Activated T-cell treated with anti-CD3 and anti-CD28 coated beads, Interleukin-2, amount 50 U/mL, for 4 hours (primary cell): ENCODE results near the gene OR4M1. TPM values are rescaled to one million over a fixed set of nuclear protein-coding genes. Genes with fewer than 3 reads are reported as not detected.
"Not testable (repeated sequence)": the region's sequence is repeated elsewhere in the genome, so short reads cannot be mapped to it uniquely, and the experiment has no call there.

Source experiments
- ATAC-seq, 2 donors: fragments of 200-7000 bp; cut with Tn5 transposase; one replicate each; pipeline ENCODE4 v1.10.0; 2021
- DNase-seq: peaks from one replicate; pipeline ENCODE4 v3.0.0-alpha.2; 2020
- H3K27me3 Mint-ChIP-seq: one replicate; pipeline ENCODE4 v1.8.0; 2021; ENCODE audit warnings: low read depth, mixed read lengths
- H3K36me3 Mint-ChIP-seq: one replicate; pipeline ENCODE4 v1.8.0; 2022; ENCODE audit warnings: mixed read lengths; ENCODE audit not compliant: insufficient read depth
- H3K4me1 Mint-ChIP-seq: one replicate; pipeline ENCODE4 v1.8.0; 2021; ENCODE audit warnings: low read depth, mixed read lengths
- H3K4me3 Mint-ChIP-seq: one replicate; pipeline ENCODE4 v1.8.0; 2021; ENCODE audit warnings: mild to moderate bottlenecking, moderate library complexity, mixed read lengths
- H3K9me3 Mint-ChIP-seq: one replicate; pipeline ENCODE4 v1.8.0; 2021; ENCODE audit warnings: mixed read lengths
- total RNA-seq, 3 donors: library from RNA; stranded (reverse); gene quantifications; one replicate each; pipeline ENCODE4 v1.2.1, GENCODE V29; 2021

The OR4M1 gene, protein sequence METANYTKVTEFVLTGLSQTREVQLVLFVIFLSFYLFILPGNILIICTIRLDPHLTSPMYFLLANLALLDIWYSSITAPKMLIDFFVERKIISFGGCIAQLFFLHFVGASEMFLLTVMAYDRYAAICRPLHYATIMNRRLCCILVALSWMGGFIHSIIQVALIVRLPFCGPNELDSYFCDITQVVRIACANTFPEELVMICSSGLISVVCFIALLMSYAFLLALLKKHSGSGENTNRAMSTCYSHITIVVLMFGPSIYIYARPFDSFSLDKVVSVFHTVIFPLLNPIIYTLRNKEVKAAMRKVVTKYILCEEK
- total RNA-seq: not detected

DNA sequence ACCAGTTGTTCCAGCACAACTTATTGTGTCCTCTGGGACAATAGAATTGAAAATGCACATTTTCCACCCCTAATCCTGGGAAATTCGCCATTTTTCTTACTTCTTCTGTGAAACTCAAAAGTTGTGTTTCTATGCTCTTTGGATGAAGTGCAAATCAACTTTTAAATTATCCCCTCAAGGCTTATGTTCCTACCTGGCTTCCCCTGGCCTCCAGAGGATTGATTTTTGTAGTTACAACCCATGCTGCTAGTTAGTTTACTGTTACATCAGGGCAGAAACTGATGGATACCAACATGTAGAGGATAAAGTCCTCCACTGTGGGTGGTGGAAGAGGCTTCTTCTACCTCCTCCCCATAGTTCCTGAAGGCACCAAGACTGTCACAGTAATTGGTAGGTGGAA, at the start of gene OR4M1:
OR4M1 (plus strand) TSS at position 301 of the 400 bp plus-strand sequence. CDS start 6,819 bp downstream, outside the sequence.
- H3K4me3 Mint-ChIP-seq, ATAC-seq, H3K4me1 Mint-ChIP-seq, H3K27me3 Mint-ChIP-seq, H3K36me3 Mint-ChIP-seq, DNase-seq: not testable (repeated sequence)
- peaks cover 22% of the 10 kb centered on the region for H3K9me3 Mint-ChIP-seq

DNA sequence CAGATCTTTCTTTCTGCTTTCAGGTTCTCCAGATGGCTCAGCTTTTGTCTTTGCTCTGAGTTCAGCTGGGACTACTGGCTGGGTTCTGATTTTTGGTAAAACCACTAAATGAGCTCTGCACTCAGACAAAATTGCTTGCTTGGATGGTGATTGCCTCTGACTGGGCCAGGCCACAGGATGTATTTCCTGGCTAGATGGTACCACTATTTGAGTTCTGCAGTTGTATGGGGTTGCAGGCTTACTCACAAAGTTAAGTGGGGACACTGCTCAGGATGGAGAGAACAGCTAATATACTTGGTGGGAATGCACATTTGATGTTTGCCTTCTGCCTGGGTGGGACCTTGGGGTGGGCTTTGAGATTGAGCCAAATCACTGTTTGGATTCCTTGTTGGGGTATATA, 43.9 kb upstream of the OR4M1 start:
- ATAC-seq (no peak), DNase-seq (no peak)
- Mint-ChIP-seq H3K4me1 (no peaks in the 10 kb centered on the region), H3K27me3 (no peaks in the 10 kb centered on the region), H3K9me3 (peaks cover 24% of the 10 kb centered on the region), H3K36me3 (peaks cover 3% of the 10 kb centered on the region), H3K4me3 (no peak overlapping the region)

DNA sequence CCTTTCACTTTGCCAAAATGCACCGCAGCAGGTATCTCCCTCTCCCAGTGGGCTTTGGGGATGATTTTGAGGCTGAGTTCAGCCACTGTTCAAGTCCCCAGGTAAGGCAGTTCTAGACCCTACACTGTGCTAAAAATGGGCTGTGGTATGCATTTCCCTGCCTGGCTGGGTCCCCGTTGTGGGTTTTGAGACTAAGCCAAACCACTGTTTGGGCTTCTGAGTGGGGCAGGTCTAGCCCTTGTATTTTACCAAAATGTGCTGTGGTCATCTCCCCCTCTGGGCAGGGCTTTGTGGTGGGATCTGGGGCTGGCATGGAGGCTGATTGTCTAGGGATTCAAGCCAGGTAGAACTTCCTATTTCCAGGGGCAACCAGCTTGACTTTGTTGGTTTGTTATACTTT, 43.5 kb upstream of the OR4M1 start:
- Mint-ChIP-seq H3K27me3 (no peaks in the 10 kb centered on the region), H3K9me3 (peaks cover 24% of the 10 kb centered on the region), H3K4me1 (no peaks in the 10 kb centered on the region), H3K4me3 (no peak overlapping the region), H3K36me3 (peaks cover 3% of the 10 kb centered on the region)
- ATAC-seq (no peak), DNase-seq (no peak)

DNA sequence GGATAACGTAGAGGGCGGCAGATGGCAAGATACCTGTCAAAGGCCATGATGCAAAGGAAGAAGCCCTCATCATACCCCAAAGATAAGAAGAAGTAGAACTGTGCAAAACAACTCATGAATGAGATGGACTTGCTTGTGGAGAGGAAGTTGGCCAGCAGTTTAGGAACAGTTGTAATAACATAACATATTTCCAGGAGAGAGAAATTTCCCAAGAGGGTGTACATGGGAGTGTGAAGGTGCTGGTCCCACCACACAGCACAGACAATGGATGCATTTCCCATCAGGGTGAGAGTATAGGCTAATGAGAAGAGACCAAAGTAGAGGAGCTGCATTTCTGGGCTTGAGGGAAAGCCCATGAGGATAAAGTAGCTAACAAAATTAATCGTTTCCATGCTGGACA, 39.4 kb upstream of the OR4M1 start:
- H3K27me3 Mint-ChIP-seq, H3K4me1 Mint-ChIP-seq, DNase-seq, ATAC-seq, H3K36me3 Mint-ChIP-seq, H3K4me3 Mint-ChIP-seq: not testable (repeated sequence)
- peaks cover 19% of the 10 kb centered on the region for H3K9me3 Mint-ChIP-seq

DNA sequence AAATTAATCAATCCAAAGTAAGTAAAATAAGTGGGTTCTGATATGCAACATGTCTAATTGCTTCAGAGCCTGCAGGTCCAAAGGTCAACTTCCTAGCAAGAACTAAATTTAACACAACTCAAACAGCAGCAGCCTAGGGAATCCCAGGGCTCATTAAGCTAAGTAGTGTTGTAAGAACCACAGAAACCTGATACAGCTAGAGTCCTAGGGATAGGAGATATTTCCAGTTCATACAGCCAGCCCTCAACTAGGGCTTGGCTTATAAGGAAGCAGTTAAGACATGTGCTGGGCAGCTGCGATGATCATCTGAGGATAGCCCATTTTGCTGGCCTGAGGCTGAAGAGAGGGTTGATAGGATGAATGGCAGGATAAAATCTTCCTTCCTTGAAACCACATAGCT, 30.0 kb upstream of the OR4M1 start, which contains the start of gene OR4Q3:
OR4Q3 (plus strand) TSS at position 316 of the 400 bp plus-strand sequence.
- Mint-ChIP-seq H3K27me3 (peaks cover 9% of the 10 kb centered on the region), H3K4me1 (no peaks in the 10 kb centered on the region), H3K36me3 (no peaks in the 10 kb centered on the region), H3K9me3 (peaks cover 4% of the 10 kb centered on the region), H3K4me3 (no peak within 1 kb of the TSS)
- ATAC-seq: no peak
- DNase-seq: no peak

DNA sequence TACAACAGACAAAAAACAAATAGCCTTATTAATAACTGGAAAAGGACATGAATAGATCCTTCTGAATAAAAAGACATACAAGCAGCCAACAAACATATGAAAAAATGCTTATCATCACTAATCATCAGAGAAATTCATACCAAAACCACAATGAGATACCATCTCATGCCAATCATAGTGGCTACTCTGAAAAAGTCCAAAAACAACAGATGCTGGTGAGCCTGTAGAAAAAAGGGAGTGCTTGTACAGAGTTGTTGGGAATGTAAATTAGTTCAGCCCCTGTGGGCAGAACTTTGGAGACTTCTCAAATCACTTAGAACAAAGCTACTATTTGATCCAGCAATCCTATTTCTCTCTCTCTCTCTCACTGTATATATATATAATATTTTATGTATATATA, 21.0 kb upstream of the OR4M1 start:
- H3K4me1 Mint-ChIP-seq, H3K36me3 Mint-ChIP-seq, DNase-seq, H3K9me3 Mint-ChIP-seq, H3K27me3 Mint-ChIP-seq, H3K4me3 Mint-ChIP-seq, ATAC-seq: not testable (repeated sequence)

DNA sequence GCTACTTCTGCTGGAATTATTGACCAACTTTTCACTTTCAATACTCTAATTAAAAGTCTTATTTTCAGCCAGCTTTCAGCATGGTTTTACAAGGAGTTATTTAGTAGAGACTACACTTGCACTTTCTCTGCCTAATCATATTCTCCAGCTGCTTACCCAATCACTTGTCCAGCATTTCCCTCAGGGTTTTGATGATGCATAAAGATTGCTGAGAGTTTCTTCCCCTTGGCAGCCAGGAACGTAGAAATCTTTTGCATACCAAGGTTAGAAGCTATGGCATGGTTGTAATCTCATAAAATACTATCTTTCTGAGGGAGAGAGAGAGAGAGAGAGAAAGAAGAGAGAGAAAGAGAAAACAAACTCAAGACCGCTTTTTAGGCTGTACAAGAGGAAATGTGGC, 19.1 kb upstream of the OR4M1 start:
- Mint-ChIP-seq H3K4me1 (no peaks in the 10 kb centered on the region), H3K4me3 (no peak overlapping the region), H3K27me3 (peaks cover 1% of the 10 kb centered on the region), H3K9me3 (no peaks in the 10 kb centered on the region), H3K36me3 (no peaks in the 10 kb centered on the region)
- DNase-seq (no peak), ATAC-seq (no peak)

DNA sequence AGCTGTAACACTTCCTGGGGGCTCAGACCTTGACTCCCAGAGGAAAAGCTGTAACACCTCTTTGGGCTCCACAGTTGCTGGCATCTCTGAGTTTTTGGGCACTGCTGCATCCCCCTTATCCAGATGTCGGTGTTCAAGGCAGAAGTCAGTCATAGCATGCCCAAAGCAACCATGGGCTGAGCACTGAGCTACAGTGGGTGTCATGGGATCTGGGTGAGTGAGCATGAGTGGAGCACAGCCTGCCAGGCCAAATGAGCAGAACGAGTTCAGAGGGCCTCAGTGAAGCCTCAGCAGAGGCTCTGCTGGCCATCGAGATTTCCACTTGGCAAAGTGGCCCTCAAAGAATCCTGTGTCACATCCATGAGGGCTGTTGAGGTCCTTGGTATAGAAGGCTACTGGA, 1.8 kb upstream of the OR4M1 start:
- not testable (repeated sequence) for H3K4me3 Mint-ChIP-seq, H3K4me1 Mint-ChIP-seq, H3K27me3 Mint-ChIP-seq, DNase-seq, ATAC-seq, H3K36me3 Mint-ChIP-seq
- H3K9me3 Mint-ChIP-seq: peaks cover 22% of the 10 kb centered on the region

DNA sequence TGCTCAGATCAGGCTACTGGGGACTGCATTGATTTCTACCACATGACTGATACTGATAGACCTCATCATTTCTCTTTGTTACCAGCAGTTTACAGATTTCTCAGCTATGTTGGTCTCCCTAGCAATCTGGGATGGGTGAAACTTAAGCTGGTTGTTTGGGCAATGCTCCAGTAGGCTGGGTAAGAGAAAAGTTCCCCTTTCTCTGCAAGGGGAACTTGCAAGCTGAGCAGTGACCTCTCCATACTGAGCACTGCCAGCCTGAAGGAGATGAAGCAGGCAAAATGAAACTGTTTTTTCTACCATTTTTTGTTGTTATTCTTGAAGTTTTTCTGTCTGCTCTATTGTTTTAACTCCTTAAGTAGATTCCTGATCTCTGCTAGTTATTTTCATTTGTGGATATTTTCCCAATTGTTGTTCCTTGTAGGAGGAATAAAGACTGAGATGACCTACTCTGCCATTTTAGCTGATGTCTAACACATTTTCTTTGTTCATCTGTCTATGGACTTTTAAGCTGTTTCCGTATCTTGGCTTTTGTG, 1.3 kb upstream of the OR4M1 start:
- no peaks in the 10 kb centered on the region for H3K4me1 Mint-ChIP-seq
- H3K27me3 Mint-ChIP-seq: no peaks in the 10 kb centered on the region
- H3K36me3 Mint-ChIP-seq: no peaks in the 10 kb centered on the region
- DNase-seq: no peak
- ATAC-seq: no peak
- peaks cover 22% of the 10 kb centered on the region for H3K9me3 Mint-ChIP-seq
- no peak overlapping the region for H3K4me3 Mint-ChIP-seq

DNA sequence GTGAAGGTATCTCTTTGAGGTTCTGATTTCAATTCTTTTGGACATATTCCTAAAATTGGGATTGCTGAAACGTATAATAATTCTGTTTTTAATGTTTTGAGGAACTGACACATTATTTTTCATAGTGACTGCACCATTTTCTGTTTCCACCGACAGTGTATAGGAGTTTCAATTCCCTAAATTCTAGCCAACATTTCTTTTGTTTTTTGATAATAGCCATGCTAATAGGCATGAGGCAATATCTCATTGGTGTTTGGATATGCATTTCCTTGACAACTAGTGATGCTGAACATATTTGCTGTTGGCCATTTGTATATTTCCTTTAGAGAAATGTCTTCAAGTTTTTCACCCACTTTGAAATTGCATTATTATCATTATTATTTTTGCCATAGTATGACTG, 850 bp upstream of the OR4M1 start:
- not testable (repeated sequence) for ATAC-seq, DNase-seq, H3K4me1 Mint-ChIP-seq, H3K4me3 Mint-ChIP-seq, H3K27me3 Mint-ChIP-seq, H3K36me3 Mint-ChIP-seq
- peaks cover 22% of the 10 kb centered on the region for H3K9me3 Mint-ChIP-seq

DNA sequence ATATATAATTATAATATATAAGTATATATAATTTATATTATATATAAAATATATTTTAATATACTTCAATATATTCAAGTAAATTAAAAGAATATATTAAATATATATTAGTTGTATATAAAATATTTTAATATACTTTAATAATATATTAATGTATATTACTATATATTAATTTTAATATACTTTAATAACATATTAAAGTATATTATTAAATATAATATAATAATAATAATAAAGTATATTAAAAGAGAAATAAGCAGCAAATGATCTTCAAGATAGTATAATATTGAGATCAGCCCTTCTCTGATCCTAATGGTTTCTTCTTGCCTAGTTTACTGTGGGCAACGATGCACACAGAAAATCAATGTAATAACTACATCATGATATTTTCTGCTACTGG, 2.3 kb downstream of the OR4M1 start:
- ATAC-seq: no peak
- Mint-ChIP-seq H3K4me1 (no peaks in the 10 kb centered on the region), H3K4me3 (no peak overlapping the region), H3K27me3 (no peaks in the 10 kb centered on the region), H3K36me3 (no peaks in the 10 kb centered on the region), H3K9me3 (peaks cover 14% of the 10 kb centered on the region)
- DNase-seq: no peak

DNA sequence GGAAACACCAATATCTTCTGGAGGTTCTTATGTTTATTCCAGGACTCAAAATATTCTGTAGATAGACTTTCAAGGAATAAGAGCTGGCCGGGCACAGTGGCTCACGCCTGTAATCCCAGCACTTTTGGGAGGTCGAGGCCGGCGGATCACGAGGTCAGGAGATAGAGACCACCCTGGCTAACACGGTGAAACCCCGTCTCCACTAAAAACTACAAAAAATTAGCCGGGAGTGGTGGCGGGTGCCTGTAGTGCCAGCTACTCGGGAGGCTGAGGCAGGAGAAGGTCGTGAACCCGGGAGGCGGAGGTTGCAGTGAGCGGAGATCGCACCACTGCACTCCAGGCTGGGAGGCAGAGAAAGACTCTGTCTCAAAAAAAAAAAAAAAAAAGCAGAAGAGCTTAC, 12.5 kb downstream of the OR4M1 start:
- H3K36me3 Mint-ChIP-seq, ATAC-seq, H3K9me3 Mint-ChIP-seq, H3K4me3 Mint-ChIP-seq, H3K27me3 Mint-ChIP-seq, H3K4me1 Mint-ChIP-seq, DNase-seq: not testable (repeated sequence)

DNA sequence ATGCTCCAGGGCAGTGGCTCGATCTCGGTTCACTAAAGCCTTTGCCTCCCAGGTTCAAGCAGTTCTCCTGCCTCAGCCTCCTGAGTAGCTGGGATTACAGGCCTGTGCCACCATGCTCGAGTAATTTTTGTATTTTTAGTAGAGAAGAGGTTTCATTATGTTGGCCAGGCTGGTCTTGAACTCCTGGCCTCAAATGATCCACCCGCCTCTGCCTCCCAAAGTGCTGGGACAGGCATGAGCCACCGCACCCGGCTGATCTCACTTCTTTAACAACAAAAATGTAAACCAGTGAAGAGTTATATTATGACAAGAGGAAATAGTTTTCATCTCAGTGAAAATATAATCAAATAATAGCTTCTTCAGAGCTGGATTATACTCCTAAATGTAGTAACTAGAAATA, 14.0 kb downstream of the OR4M1 start:
- not testable (repeated sequence) for H3K4me3 Mint-ChIP-seq

DNA sequence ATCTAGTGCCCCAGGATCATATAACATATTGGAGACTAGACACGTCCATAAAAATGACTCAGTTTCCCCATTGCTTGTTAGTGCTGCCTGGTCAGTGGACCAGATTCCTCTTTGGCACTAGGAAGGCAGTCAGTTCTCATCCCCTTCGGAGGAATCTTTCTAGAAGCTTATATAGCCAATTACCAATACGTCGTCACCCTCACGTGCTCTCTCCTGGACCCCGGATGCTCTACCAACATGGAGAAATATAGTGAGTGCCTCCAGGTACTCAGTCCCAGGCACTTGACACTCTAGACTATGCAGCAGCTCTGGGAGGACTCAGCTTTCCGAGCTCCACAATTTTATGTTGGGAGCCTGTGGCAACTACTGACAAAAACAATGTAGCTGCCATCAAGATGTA, 14.8 kb downstream of the OR4M1 start:
- not testable (repeated sequence) for H3K9me3 Mint-ChIP-seq, ATAC-seq, H3K27me3 Mint-ChIP-seq, H3K36me3 Mint-ChIP-seq, H3K4me3 Mint-ChIP-seq, DNase-seq, H3K4me1 Mint-ChIP-seq

More for the DNA sequence above, 14.0 kb downstream of the OR4M1 start:
- ATAC-seq, H3K36me3 Mint-ChIP-seq, H3K4me1 Mint-ChIP-seq, DNase-seq, H3K27me3 Mint-ChIP-seq, H3K9me3 Mint-ChIP-seq: not testable (repeated sequence)

DNA sequence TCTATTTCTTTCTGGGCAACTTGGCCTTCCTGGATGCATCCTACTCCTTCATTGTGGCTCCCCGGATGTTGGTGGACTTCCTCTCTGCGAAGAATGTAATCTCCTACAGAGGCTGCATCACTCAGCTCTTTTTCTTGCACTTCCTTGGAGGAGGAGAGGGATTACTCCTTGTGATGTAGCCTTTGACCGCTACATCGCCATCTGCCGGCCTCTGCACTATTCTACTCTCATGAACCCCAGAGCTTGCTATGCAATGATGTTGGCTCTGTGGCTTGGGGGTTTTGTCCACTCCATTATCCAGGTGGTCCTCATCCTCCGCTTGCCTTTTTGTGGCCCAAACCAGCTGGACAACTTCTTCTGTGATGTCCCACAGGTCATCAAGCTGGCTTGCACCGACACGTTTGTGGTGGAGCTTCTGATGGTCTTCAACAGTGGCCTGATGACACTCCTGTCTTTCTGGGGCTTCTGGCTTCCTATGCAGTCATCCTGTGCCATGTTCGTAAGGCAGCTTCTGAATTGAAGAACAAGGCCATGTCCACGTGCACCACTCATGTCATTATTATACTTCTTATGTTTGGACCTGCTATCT, 23.3 kb downstream of the OR4M1 start:
- H3K4me1 Mint-ChIP-seq, H3K27me3 Mint-ChIP-seq, H3K4me3 Mint-ChIP-seq, DNase-seq, H3K36me3 Mint-ChIP-seq, ATAC-seq, H3K9me3 Mint-ChIP-seq: not testable (repeated sequence)
